IMR-90 (cell line): Measurements from ENCODE around the gene WDR74. TPM values are rescaled to one million over a fixed set of nuclear protein-coding genes. Genes with fewer than 3 reads are reported as not detected.

ENCODE experiments used
- ATAC-seq: fragments of 200-7000 bp; cut with Tn5 transposase; 2 replicates; pipeline ENCODE4 v1.9.1; 2020; ENCODE audit warnings: low read depth, mild to moderate bottlenecking, moderate library complexity
- BruUV-seq: library from RNA; stranded (reverse); fragments of 400-500 nt; replicated peaks from 2 replicates; lab custom pipeline; 2021; lab: Mats Ljungman, UMichigan
- CTCF ChIA-PET: fragments of 300-600 bp; formaldehyde crosslinking; extraction: SDS; loops from one replicate; lab custom pipeline; 2021; ENCODE audit warnings: antibody characterized with exemption; lab: Yijun Ruan, JAX
- POLR2A ChIA-PET: fragments of 300-600 bp; sonication (Branson Sonifier 250); formaldehyde crosslinking; loops from one replicate; lab custom pipeline; 2022; ENCODE audit warnings: antibody characterized with exemption; ENCODE audit not compliant: unreplicated experiment; lab: Charles Lee
- DNase-seq: peaks from one replicate; pipeline ENCODE4 v3.0.0; 2013
- H2AFZ ChIP-seq: replicated peaks from 2 replicates; pipeline ENCODE3; 2013; ENCODE audit warnings: low read length, mild to moderate bottlenecking; ENCODE audit not compliant: poor library complexity
- H2AK5ac ChIP-seq: 2 replicates; pipeline ENCODE4 v1.6.1; 2013; ENCODE audit warnings: low read depth, low read length, inconsistent platforms
- H2AK9ac ChIP-seq: replicated peaks from 2 replicates; pipeline ENCODE3; 2013; ENCODE audit warnings: mild to moderate bottlenecking, low read depth, low read length, moderate library complexity; ENCODE audit not compliant: poor library complexity
- H2BK120ac ChIP-seq: 2 replicates; pipeline ENCODE4 v1.6.1; 2013; ENCODE audit warnings: low read depth, low read length, inconsistent platforms
- H2BK15ac ChIP-seq: 3 replicates; pipeline ENCODE4 v1.6.1; 2013; ENCODE audit warnings: low read depth, low read length, inconsistent platforms
- H2BK20ac ChIP-seq: 2 replicates; pipeline ENCODE4 v1.6.1; 2013; ENCODE audit warnings: low read depth, mild to moderate bottlenecking, inconsistent platforms, low read length, moderate library complexity
- H2BK5ac ChIP-seq: 2 replicates; pipeline ENCODE4 v1.6.1; 2013; ENCODE audit warnings: mild to moderate bottlenecking, low read depth, low read length, inconsistent platforms; ENCODE audit not compliant: poor library complexity, severe bottlenecking
- H3K14ac ChIP-seq: replicated peaks from 2 replicates; pipeline ENCODE4 v1.6.1; 2013; ENCODE audit warnings: low read depth, low read length, inconsistent platforms
- H3K18ac ChIP-seq: 2 replicates; pipeline ENCODE4 v1.6.1; 2013; ENCODE audit warnings: low read depth, low read length, control low read depth
- H3K23ac ChIP-seq: 2 replicates; pipeline ENCODE4 v1.6.1; 2013; ENCODE audit warnings: low read depth, low read length, inconsistent platforms
- H3K27ac ChIP-seq: 2 replicates; pipeline ENCODE4 v1.5.1; 2013; ENCODE audit warnings: mild to moderate bottlenecking, control low read depth, low read length; ENCODE audit not compliant: insufficient read depth
- H3K27me3 ChIP-seq: 2 replicates; pipeline ENCODE4 v1.6.1; 2013; ENCODE audit warnings: low read length; ENCODE audit not compliant: control insufficient read depth, insufficient read depth
- H3K36me3 ChIP-seq: 2 replicates; pipeline ENCODE4 v1.6.1; 2013; ENCODE audit warnings: low read length, mixed read lengths; ENCODE audit not compliant: control insufficient read depth, insufficient read depth
- H3K4ac ChIP-seq: 2 replicates; pipeline ENCODE4 v1.6.1; 2013; ENCODE audit warnings: low read depth, low read length, inconsistent platforms
- H3K4me1 ChIP-seq: 2 replicates; pipeline ENCODE4 v1.6.1; 2013; ENCODE audit warnings: low read length, mixed read lengths; ENCODE audit not compliant: control insufficient read depth, insufficient read depth
- H3K4me2 ChIP-seq: 2 replicates; pipeline ENCODE4 v1.6.1; 2013; ENCODE audit warnings: low read depth, mild to moderate bottlenecking, control low read depth, low read length, moderate library complexity
- H3K4me3 ChIP-seq: 2 replicates; pipeline ENCODE4 v1.5.1; 2013; ENCODE audit warnings: low read depth, mild to moderate bottlenecking, control low read depth, low read length, moderate library complexity; ENCODE audit not compliant: insufficient read depth
- H3K56ac ChIP-seq: 2 replicates; pipeline ENCODE4 v1.6.1; 2013; ENCODE audit warnings: low read length, inconsistent platforms; ENCODE audit not compliant: insufficient read depth; ENCODE audit errors: extremely low read depth
- H3K79me1 ChIP-seq, 2 experiments: 2 replicates each; pipeline ENCODE4 v1.6.1; 2013; ENCODE audit warnings: low read length in 2 of 2, inconsistent platforms in 1 of 2, low read depth in 1 of 2
- H3K9ac ChIP-seq: 2 replicates; pipeline ENCODE4 v1.6.1; 2013; ENCODE audit warnings: low read depth, low read length, control low read depth
- H3K9me1 ChIP-seq: 2 replicates; pipeline ENCODE4 v1.6.1; 2013; ENCODE audit warnings: low read length, inconsistent platforms; ENCODE audit not compliant: insufficient read depth
- H3K9me3 ChIP-seq: 2 replicates; pipeline ENCODE4 v1.6.1; 2013; ENCODE audit warnings: low read length; ENCODE audit not compliant: control insufficient read depth, insufficient read depth
- H4K20me1 ChIP-seq: 2 replicates; pipeline ENCODE4 v1.6.1; 2013; ENCODE audit warnings: low read length, inconsistent platforms; ENCODE audit not compliant: insufficient read depth
- H4K5ac ChIP-seq: 2 replicates; pipeline ENCODE4 v1.6.1; 2013; ENCODE audit warnings: mild to moderate bottlenecking, low read depth, low read length, control low read depth
- H4K8ac ChIP-seq, 2 experiments: 2 replicates each; pipeline ENCODE4 v1.6.1; 2013; ENCODE audit warnings: low read depth in 2 of 2, low read length in 2 of 2, control low read depth in 1 of 2, inconsistent platforms in 1 of 2
- H4K91ac ChIP-seq: 2 replicates; pipeline ENCODE4 v1.6.1; 2013; ENCODE audit warnings: low read depth, low read length, inconsistent platforms; ENCODE audit not compliant: insufficient read depth
- CEBPB ChIP-seq: IDR thresholded peaks from 2 replicates; pipeline ENCODE4 v1.6.1; 2012; ENCODE audit warnings: low read depth, low read length, improper control_type of control experiment
- CTCF ChIP-seq: conservative IDR thresholded peaks from 2 replicates; pipeline ENCODE4 v1.5.1; 2012; ENCODE audit warnings: mild to moderate bottlenecking, low read depth, low read length, improper control_type of control experiment
- ELK1 ChIP-seq: fragments of 150-350 bp; IDR thresholded peaks from 2 replicates; pipeline ENCODE4 v1.6.1; 2016; ENCODE audit warnings: low read depth, mild to moderate bottlenecking, low read length, moderate library complexity, borderline replicate concordance
- MAZ ChIP-seq: IDR thresholded peaks from 2 replicates; pipeline ENCODE4 v1.6.1; 2012; ENCODE audit warnings: low read depth, mild to moderate bottlenecking, low read length, improper control_type of control experiment, moderate library complexity, borderline replicate concordance
- RFX5 ChIP-seq: IDR thresholded peaks from 2 replicates; pipeline ENCODE4 v1.8.0; 2012; ENCODE audit warnings: low read depth, mild to moderate bottlenecking, low read length, moderate library complexity
- SMC3 ChIP-seq: fragments of 150-350 bp; IDR thresholded peaks from 2 replicates; pipeline ENCODE4 v1.6.1; 2016; ENCODE audit warnings: low read depth, mild to moderate bottlenecking, antibody characterized with exemption, low read length, moderate library complexity
- USF2 ChIP-seq: fragments of 150-350 bp; IDR thresholded peaks from 2 replicates; pipeline ENCODE4 v1.6.1; 2017; ENCODE audit warnings: mild to moderate bottlenecking, antibody characterized with exemption, low read length, low read depth
- WGBS, 2 experiments: methylation state at CpG; one replicate each; pipeline versions ENCODE4 v1.1.5 to v1.1.7; 2013; ENCODE audit warnings: missing lambda C conversion rate in 2 of 2; ENCODE audit not compliant: insufficient read length in 1 of 2; ENCODE audit errors: extremely low coverage in 2 of 2; 5-methylcytosine and 5-hydroxymethylcytosine counted together
- dilution Hi-C: fragments of 300-500 bp; cut with HindIII; formaldehyde crosslinking; loops from one replicate; pipeline ENCODE4 v1.14.3; 2018; ENCODE audit warnings: low sequenced_read_pairs; ENCODE audit not compliant: unreplicated experiment
- in situ Hi-C: fragments of 300-500 bp; cut with MboI; formaldehyde crosslinking; loops from 3 replicates; pipeline ENCODE4 v1.14.3; 2019; ENCODE audit warnings: low sequenced_read_pairs, inconsistent platforms, mixed read lengths
- intact Hi-C: fragments of 100-400 bp; cut with micrococcal nuclease; formaldehyde crosslinking; loops from 2 replicates; pipeline ENCODE4 v1.10.0; 2022
- polyA plus RNA-seq, 3 experiments: library from polyadenylated mRNA; depleted of rRNA; stranded (reverse); fragments of >200 nt; gene quantifications; 2 replicates each; pipeline ENCODE4 v1.2.3, GENCODE V29; 2012; ENCODE audit warnings: low replicate concordance in 1 of 3
- total RNA-seq: library from RNA; depleted of rRNA; stranded (reverse); fragments of >200 nt; gene quantifications from 2 replicates; pipeline ENCODE4 v1.2.3, GENCODE V29; 2012

Gene WDR74
- total and polyA plus RNA-seq, 2 of the 4 experiments (the other 2 are of a cell fraction) = 38.4 to 44.3 TPM

- H3K27ac ChIP-seq = no peak overlapping the region
- no peak overlapping the region for H2BK20ac ChIP-seq
- H4K20me1 ChIP-seq = peaks cover 4% of the 10 kb centered on the region
- H2BK5ac ChIP-seq = no peak overlapping the region
- no peak overlapping the region for H3K56ac ChIP-seq
- peaks cover 18% of the 10 kb centered on the region in 2 experiments; a peak in 3 of 4 replicates for H3K79me1 ChIP-seq
- BruUV-seq = no TSS peak
- H3K4me3 ChIP-seq = no peak overlapping the region
- H3K27me3 ChIP-seq = no peaks in the 10 kb centered on the region
- H2BK15ac ChIP-seq = no peak overlapping the region
- no peak overlapping the region for H2BK120ac ChIP-seq
- no peak overlapping the region for H4K91ac ChIP-seq
- no peaks in the 10 kb centered on the region for H3K9me3 ChIP-seq
- CTCF ChIA-PET = interaction anchor here (0.6 to 1.6 kb wide), 6 partner anchors 11 to 786 kb away, joined by 3 to 7 read pairs (median 4); partner anchors contain the start of gene SLC3A2
- DNase-seq = no peak
- no peak overlapping the region for H4K5ac ChIP-seq
- H3K4me1 ChIP-seq = no peaks in the 10 kb centered on the region
- no peak overlapping the region for H3K18ac ChIP-seq
- no peak overlapping the region for H4K8ac ChIP-seq
- WGBS, 2 experiments = 60% methylated on average over 1 of the region's 4 CpGs; no CpG with 5 or more reads in 1 of the 2 experiments
- no peak overlapping the region for H3K9ac ChIP-seq
- in situ Hi-C loops = loop anchor here (25.0 kb wide), 1 partner anchor 477 kb away; no protein-coding TSS in a partner anchor
- H3K4me2 ChIP-seq = no peak overlapping the region
- H3K9me1 ChIP-seq = 0 out of 2 replicates have a peak, but pooled peaks cover 3% of the 10 kb centered on the region
- H3K14ac ChIP-seq = no peak overlapping the region
- H3K4ac ChIP-seq = no peak overlapping the region
- TF ChIP-seq MAZ (no peak), RFX5 (no peak), CTCF (no peak), USF2 (no peak), CEBPB (no peak), SMC3 (no peak), ELK1 (no peak)
- ATAC-seq = no peak
- POLR2A ChIA-PET = no interaction called here
- intact Hi-C loops = loop anchor here (2.0 to 5.0 kb wide), 3 partner anchors 23 to 252 kb away; partner anchors contain the start of genes EML3, HNRNPUL2, ROM1 and TTC9C
- no peak overlapping the region for H2AFZ ChIP-seq
- H3K36me3 ChIP-seq = no peaks in the 10 kb centered on the region; the same call in 1 of the 2 replicates
- H2AK5ac ChIP-seq = no peak overlapping the region
- no peak overlapping the region for H3K23ac ChIP-seq
- no peak overlapping the region for H2AK9ac ChIP-seq
- dilution Hi-C loops = no loop called here
Observed at GRCh38 chr11:62863687-62864335, 24.4 kb upstream of the WDR74 start.
